GM21423 (cell line): ENCODE results near the gene FAM219A.
"Not testable (repeated sequence)": the region's sequence is repeated elsewhere in the genome, so short reads cannot be mapped to it uniquely, and the experiment has no call there.

Source experiments
- ATAC-seq: cut with Tn5 transposase; IDR thresholded peaks from one replicate; pipeline ENCODE4 v1.9.1; 2021; ENCODE audit warnings: mild to moderate bottlenecking, moderate library complexity; ENCODE audit not compliant: unreplicated experiment

FAM219A gene

DNA sequence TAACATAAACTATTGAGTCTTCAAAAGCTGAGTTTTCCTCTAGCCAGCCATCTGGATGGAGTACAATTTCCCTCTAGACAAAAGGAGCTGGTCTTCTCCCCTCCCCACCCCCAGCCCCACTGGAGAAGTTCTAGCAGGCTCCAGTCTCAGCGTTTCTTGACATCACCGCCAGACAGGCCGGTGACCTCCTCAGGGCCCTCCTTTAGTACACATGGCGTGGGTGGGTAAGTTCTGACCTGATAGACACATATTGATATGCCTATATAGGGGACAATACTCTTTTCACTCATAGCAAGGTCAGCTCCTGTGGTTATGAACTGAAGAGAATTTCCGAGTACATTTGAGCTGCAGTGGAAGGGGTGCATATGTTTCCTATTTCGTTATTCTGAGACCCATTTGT is 27.5 kb upstream of the FAM219A start:
- no peak for ATAC-seq

DNA sequence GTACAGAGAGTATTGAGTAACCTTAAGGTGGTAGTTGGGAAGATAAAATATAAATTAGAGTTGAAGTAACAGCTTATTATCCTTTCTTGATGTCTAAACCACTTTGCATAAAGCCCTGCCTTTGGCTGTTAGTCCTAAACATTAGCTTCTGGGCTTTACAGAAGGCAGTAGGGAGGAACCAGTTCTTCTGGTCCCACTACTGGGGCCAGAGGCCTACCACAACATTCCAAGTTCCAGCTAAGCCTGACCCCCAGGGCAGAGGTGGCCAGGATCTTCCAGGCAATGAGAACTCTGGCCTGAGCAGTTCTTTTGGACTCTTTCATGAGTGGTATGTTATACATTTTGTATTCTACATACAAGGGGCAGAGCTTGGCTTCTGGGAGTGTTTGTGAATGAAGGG is 26.3 kb upstream of the FAM219A start:
- ATAC-seq: no peak

DNA sequence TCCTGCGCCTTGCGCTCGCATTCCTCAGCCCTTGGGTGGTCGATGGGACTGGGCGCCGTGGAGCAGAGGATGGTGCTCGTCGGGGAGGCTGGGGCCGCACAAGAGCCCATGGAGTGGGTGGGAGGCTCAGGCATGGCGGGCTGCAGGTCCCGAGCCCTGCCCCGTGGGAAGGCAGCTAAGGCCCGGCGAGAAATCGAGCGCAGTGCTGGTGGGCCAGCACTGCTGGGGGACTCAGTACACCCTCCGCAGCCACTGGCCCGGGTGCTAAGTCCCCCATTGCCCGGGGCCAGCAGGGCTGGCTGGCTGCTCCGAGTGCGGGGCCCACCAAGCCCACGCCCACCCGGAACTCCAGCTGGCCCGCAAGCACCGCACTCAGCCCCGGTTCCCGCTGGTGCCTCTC is 24.4 kb upstream of the FAM219A start:
- not testable (repeated sequence) for ATAC-seq

DNA sequence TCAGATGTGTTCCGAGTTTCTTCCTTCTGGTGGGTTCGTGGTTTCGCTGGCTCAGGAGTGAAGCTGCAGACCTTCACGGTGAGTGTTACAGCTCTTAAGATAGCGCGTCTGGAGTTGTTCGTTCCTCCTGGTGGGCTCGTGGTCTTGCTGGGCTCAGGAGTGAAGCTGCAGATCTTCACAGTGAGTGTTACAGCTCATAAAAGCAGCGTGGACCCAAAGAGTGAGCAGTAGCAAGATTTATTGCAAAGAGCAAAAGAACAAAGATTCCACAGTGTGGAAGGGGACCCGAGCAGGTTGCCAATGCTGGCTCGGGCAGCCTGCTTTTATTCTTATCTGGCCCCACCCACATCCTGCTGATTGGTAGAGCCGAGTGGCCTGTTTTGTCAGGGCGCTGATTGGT is 23.2 kb upstream of the FAM219A start:
- ATAC-seq: not testable (repeated sequence)

DNA sequence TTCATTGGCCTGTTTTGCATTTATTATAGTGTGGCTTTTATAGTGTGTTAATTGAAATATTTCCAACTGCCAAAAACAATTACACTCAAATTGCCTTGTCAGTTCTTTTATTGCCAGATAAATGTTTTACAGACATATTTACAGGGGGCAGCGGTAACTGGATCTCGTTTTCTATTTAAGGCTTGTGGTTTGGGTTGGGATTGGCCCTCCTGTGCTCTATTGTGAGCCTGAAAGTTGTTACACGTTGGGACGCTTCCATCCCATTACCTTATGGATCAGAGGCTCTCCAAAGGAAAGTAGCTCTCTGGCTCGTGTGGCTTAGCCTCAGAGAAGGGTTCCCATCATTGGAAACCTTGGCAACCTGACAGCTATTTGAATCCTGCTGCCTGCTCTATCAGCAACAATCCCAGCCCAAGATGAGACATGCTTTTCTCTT is 21.1 kb upstream of the FAM219A start:
- no peak for ATAC-seq

DNA sequence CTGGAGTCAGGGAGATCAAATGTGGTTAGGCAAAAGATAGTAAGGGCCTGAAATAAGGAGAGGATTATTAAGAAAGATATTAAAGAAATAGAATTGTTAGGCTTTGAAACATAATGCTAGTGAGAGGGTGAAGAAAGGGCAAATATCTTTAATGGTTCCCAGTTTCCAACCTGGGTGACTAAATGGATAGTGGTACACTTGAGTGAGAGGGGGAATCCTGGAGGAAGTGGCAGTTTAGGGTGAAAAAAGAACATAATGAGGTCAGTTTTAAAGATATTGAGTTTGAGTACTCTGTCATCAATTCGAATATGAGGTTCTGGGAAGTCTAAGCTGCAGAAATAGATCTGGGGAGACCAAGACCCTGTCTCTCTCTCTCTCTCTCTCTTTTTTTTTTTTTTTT is 19.2 kb upstream of the FAM219A start:
- ATAC-seq: no peak

DNA sequence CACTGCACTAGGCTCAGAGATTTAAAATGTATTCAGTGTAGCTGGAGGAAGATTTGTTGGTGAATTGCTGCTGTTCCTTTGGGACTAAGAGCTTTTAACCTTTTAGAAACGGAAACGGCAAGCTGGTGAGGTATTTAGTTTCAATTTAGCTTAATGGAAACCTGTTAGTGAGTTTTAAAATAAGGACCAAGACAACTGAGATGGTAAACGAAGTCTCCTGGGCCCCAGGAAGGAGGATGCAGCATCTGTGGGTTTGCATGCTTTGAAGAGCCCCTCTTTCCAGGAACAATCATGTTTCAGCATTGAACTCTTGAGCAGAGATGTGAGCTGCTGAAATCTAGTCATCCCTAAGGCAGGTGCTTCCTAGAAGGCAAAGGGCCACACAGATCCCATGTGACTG is 16.7 kb upstream of the FAM219A start:
- no peak for ATAC-seq

DNA sequence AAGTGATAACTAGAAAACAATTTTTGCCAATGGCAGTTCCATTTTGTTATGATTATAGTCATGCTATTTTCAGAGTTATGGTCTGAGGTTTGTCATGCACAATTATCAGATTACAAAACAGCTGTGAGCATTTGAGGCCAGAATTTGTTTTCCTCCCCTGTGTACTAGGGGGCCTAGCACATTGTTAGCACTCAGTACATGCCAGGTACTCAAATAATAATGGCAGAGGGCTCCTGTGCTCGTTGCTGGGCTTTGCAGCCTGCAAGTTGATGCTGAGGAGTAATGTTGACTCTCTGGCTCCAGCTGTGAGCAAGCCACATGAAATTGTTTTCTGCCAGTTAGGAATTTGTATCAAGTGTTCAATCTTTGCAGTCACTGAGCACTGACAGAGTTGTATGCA is 7.1 kb upstream of the FAM219A start:
- no peak for ATAC-seq

DNA sequence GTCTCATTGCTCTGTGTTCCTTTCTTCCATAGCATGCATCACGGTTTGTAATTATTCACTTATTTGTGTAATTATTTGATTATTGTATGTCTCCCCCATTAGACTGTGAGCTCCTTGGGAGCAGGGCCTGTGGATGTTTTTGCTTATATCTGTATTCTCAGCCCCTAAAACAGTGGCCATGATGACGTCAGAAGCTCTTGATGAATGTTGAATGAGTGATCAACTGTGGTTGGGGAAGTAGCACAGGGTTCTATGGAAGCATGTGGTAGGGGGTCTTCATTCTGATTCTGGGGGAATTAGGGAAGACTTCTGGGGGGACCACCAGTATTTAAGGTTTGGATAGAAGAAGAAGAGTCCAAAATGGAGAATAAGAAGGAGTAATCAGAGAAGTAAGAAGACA is 6.2 kb upstream of the FAM219A start:
- ATAC-seq: no peak

DNA sequence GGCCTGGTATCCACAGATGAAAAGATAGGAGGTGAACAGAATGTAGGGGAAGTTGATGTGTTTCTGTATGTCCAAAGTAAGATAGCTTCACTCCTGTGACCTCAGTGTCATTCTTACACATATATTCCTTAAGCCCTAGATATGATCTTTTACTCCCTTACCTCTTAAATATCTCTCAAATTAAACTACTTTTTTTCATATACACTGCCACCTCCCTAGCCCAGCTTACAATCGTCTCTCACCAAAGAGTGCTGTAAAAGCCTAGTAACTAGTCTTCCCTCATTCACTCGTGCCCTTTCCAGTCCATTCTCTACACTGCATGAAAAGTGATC is 5.5 kb upstream of the FAM219A start:
- ATAC-seq: no peak

DNA sequence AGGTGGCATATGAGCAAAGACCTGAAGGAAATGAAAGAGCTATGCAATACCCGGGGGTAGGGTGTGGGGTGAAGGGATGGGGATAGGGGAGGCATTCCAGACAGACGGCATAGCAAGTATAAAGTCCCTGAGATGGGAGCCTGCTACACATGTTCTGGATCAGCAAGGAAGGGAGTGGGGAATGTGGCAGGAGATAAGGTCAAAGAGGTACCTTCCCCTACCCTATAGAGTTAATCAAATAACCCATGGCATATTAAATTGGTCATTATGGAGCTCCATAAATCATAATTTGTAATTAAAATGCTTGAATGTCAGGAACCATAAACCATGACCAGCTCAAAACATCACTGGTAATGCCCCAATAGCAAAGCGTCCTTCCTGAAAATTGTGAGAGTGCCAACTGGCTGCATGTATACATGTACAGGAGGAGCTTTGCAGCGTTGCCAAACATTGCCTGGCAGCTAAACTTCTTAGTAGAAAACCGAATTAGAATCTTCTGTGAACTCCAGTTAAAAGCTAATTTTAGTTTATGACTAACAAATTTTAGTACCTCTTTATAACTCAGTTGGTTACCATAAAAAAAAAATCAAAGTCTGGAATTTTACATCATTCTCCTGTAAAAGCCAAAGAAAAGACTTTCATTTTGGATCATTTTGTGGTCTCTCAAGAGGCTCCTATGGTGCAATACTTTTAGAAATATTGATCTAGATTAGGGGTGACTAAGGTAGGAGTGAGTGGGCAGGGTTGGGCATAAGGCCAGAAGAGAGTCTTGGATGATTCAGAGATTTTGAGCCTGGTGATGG is 4.9 kb upstream of the FAM219A start:
- no peak for ATAC-seq

DNA sequence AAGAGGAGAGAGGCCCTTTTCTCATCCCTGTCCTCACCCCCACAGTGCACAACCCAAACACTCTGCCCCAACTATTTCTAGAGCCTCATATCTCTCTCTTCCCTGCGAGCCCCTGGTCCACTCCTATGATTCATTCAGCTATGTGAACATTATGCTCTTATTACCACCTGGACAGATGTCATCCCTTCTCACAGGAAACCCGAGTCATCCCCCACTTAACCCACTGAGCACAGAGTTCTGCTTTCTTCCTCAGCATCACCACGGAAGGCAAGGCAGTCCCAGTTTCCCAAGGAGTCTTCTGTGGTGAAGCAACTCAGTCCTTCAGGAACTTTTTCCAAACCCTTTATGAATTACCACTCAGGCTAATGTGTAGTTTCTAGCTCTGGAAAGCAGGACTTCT is 1.6 kb upstream of the FAM219A start:
- no peak for ATAC-seq

DNA sequence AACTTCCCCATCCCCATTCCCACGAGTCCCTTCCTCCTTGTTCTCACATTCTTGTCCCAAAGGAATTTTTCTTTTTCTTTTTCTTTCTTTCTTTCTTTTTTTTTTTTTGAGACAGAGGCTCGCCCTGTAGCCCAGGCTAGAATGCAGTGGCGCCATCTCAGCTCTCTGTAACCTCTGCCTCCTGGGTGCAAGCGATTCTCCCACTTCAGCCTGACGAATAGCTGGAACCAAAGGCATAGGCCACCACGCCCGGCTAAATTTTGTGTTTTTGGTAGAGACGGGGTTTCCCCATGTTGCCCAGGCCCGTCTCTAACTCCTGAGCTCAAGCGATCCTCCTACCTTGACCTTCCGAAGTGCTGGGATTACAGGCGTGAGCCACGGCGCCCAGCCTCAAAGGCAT is 986 bp upstream of the FAM219A start:
- no peak for ATAC-seq

DNA sequence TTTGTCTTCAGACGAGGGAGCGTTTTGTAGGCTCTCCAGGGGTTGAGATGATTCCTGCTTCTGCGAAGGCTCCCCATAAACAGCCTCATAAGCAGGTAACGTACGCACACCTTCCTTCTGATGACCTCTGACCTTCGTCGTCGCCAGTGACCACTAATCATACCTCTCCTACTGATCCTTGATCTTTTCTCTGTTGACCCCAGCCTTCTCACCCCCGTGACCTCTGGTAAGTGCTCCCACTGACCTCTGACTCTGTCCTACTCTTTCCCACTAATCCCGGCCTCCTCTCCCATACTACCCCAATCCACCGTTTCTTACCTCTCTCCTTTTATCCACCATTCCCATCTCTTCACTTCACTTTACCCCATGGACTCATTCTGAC is 580 bp upstream of the FAM219A start:
- ATAC-seq: no peak

DNA sequence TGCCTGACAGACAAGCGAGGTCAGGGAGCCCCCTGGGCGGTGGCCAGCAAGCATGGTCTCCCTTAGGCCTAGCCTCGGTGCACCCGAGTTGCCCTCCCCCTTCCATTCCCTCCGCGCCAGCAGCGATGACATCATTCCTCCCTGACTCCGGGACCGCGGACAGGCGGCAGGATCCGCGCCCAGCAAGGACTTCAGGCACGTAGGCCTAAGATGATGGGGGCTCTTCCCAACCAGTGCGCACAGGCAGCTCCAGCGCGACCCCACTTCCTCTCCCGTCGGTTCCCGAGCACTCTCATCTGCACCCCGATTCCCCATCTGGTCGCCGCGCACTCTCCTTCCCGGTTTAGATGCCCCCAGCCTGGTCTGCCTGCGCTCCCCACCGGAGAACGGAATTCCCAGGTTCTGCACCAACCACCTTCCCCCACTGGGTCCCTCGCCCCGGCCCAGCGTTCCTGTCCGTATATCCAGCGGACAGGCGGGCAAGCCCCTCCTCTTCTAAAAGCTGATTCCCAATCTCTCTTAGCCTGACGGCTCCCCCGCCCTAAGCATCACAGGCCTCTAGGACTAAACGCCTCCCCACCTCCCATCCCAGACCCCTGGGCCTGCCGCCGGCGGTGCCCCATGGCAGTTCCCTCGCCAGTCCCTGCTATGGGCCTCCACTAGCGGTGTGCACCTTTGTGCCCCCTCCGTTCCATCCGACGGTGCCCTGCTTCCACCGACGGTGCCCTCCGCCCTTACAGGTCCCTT is 931 bp downstream of the FAM219A start:
- ATAC-seq: no peak

DNA sequence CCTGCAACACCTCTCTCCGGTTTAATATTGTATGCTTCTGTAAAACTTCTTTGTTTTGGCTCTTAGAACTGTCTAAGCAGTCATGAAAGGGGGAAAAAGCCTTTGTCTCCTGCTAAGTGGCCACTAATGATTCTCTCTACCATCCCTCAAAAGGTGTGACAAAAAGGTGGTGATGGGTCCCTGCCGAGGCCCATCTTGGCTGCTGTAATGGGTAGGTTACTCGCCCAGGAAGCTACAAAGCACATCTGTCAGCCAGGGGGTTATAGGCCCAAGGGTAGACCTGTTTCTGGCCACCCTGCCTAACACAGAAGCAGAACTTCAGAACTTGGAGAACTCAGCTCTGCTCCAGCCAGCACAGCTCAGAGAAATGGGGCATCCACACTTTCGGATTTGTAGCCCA is 1.6 kb downstream of the FAM219A start:
- no peak for ATAC-seq

DNA sequence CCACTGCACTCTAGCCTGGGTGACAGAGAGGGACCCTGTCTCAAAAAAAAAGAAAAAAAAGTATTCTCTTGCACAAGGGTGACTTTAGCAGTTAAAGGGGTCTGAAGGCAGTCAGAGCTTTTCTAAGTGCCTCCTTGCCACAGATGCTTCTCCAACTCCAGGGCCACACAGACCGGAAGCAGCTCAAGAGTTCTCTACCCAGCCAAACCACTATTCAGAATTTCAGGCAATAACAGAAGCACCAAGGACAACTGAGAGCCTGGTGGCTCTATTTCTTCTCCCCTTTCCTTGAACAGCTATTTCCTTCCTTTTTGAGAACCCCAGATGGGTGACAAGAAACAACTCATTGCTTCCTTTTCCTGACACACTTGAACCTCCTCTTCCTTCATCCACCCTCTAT is 2.2 kb downstream of the FAM219A start:
- ATAC-seq: no peak

DNA sequence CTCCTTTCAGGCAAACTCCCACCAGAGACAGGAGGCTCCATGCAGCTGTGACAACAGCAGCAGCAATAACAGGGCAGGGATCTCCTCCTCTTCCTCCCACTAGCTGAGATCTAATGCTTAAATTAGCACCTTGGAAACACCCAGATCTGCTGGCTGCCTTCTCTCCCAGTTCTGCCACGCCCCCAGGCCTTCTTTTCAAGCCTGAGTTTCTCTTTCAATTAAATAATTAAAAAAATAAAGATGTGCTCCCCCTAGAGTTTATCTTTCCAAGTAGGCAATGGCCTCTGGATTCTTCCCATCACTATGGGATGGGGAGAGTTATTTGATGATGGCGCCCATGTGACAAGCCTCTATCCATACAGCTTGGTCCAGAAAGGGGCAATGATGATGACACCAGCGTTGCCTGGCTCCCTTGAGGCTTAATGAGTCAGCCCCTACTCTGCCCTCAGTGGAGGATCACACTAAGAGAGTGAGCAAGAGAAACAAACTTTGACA is 3.8 kb downstream of the FAM219A start:
- ATAC-seq: no peak

DNA sequence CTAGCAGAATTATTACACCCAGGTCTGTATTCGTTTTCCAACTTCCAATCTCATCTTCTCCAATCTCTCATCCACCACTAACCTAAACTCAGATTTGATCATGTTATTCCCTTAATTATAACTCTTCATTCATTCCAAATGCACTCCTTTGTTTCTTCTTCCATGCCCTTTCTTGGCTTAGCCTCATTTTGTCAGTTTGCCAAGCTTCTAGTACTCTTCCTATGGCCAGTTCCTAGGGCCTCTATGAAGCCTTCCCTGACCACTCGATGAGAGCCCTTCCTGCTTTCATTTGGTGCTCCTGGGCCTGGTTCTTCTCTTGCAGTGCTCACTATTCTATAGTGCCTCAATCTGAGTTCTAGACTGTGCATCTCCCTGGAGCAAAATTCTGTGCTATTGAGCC is 5.8 kb downstream of the FAM219A start:
- ATAC-seq: no peak

DNA sequence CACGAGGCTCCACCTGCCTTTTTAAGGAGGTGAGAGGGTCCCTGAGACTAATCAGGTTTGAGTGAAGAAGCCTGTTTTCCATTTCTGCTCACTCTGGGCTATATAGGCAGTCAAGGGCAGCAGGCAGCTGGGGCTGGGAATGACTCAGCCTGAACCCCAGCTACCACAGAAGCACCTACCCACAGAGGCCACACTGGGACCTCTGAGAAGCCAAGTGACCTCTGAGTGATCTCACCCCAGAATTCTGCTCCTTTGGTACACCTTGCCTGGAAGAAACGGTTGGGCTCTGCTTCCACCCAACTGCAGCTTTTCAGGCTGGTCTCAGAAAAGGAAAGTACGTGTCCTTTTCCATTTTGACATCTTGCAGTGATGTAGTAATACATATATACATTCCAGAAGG is 6.8 kb downstream of the FAM219A start:
- no peak for ATAC-seq

DNA sequence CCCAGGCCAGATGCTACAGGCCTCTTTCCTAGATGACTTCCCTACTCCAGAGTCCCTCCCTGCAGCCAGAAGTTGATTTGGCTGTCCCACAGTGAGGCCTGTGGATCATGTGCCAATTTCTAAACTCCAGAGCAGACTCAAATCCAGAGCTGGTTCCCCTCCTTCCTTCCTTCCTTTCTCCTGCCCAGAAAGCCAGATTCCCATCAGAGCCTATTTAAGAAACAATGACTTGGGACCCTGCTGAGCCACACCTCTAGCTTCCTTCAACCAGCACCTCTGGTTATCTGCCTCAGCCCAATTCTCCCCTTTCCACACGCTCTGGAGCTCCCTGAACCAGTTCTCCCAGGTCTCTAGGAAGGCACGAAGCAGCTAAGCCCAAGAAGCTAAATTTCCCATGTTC is 7.2 kb downstream of the FAM219A start:
- ATAC-seq: no peak

DNA sequence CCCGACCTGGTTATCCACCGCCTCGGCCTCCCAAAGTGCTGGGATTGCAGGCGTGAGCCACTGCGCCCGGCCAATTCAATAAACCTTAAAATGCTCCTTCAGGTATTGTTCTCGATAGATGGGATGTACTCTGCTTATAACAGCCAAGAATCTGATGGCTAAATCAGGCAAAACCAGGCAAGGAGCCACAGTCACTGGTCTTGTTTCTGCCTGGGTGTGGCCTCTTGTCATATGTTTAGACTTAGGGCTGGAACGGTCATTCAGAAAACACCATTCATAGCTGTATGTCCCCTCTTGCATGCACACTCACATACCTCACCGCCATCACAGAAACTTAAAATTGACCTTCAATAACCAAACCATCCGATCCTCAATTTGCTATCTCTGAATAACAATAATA is 7.7 kb downstream of the FAM219A start:
- ATAC-seq: no peak

DNA sequence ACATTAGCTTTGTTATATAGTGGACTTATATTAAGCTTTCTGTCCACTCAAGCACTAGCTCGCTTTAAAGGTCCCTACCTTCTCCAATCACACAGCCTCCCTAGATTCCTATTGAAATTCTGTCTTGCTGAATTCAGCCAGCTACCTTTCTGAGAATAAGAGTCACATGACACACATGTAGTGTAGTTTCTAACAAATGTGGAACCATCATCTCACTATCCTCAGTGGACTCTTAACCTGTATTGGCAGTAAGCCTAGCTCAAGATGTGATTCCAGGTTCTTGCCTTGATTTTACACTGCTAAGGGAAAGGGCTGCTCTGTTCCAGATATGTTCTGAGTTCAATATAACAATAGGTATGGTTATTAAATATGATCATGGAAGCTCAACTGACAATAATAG is 11.4 kb downstream of the FAM219A start:
- ATAC-seq: no peak
